K562 (cell line): Measurements from ENCODE around the gene TMEM107. TPM values are rescaled to one million over a fixed set of nuclear protein-coding genes. Genes with fewer than 3 reads are reported as not detected.

ENCODE experiments used
- C11orf30 ChIP-seq: fragments of 450-650 bp; IDR thresholded peaks from 2 replicates; pipeline ENCODE4 v1.6.1; 2016; ENCODE audit warnings: low read depth, mild to moderate bottlenecking
- CXXC5 ChIP-seq: fragments of 250-450 bp; sonication (Bioruptor Pico); IDR thresholded peaks from 2 replicates; pipeline ENCODE4 v1.8.0; 2022; ENCODE audit warnings: inconsistent platforms, mild to moderate bottlenecking, moderate library complexity
- FOXP1 ChIP-seq: sonication (generic); formaldehyde crosslinking; IDR thresholded peaks from 2 replicates; pipeline ENCODE4 v1.8.0; 2022; ENCODE audit warnings: mild to moderate bottlenecking, missing genetic modification reagents
- HEY1 ChIP-seq: fragments of 250-450 bp; sonication (Bioruptor Pico); IDR thresholded peaks from 2 replicates; pipeline ENCODE4 v1.5.0; 2020; ENCODE audit warnings: mild to moderate bottlenecking, moderate library complexity, borderline replicate concordance
- KLF16 ChIP-seq: IDR thresholded peaks from 2 replicates; pipeline ENCODE4 v1.6.1; 2016; ENCODE audit warnings: antibody characterized with exemption
- PHF20 ChIP-seq: fragments of 450-650 bp; IDR thresholded peaks from 2 replicates; pipeline ENCODE4 v1.6.1; 2018; ENCODE audit not compliant: partially characterized antibody
- PHTF2 ChIP-seq: fragments of 250-450 bp; sonication (Bioruptor Pico); IDR thresholded peaks from 2 replicates; pipeline ENCODE4 v1.5.0; 2021; ENCODE audit warnings: mild to moderate bottlenecking
- POLR2G ChIP-seq: fragments of 200-400 bp; formaldehyde crosslinking; IDR thresholded peaks from 2 replicates; pipeline ENCODE4 v1.6.1; 2017; ENCODE audit warnings: low read depth, mild to moderate bottlenecking, antibody characterized with exemption, low read length, moderate library complexity
- TCF3 ChIP-seq: sonication (generic); formaldehyde crosslinking; IDR thresholded peaks from 2 replicates; pipeline ENCODE4 v1.4.0; 2020; ENCODE audit warnings: mild to moderate bottlenecking, missing genetic modification reagents
- U2AF1 ChIP-seq: fragments of 200-400 bp; formaldehyde crosslinking; optimal IDR thresholded peaks from 2 replicates; pipeline ENCODE3; 2017; ENCODE audit warnings: mild to moderate bottlenecking, low read depth, low read length, moderate library complexity
- ZBTB33 ChIP-seq: sonication (generic); formaldehyde crosslinking; IDR thresholded peaks from 2 replicates; pipeline ENCODE4 v1.8.1; 2023; ENCODE audit warnings: mild to moderate bottlenecking, missing genetic modification reagents
- ZEB2 ChIP-seq: fragments of 450-650 bp; IDR thresholded peaks from 2 replicates; pipeline ENCODE4 v1.6.1; 2016
- ZNF140 ChIP-seq: fragments of 250-450 bp; sonication (Bioruptor Pico); IDR thresholded peaks from 2 replicates; pipeline ENCODE4 v1.8.0; 2021; ENCODE audit warnings: moderate library complexity, mild to moderate bottlenecking, inconsistent platforms
- polyA plus RNA-seq, 8 experiments: library from polyadenylated mRNA; depleted of rRNA in 4 of 8; stranded (reverse) in 5 of 8; unstranded in 3 of 8; fragments of >200 nt; fragmentation: Nextera tagmentation in 2 of 8; fragmentation: Illumina TruSeq in 1 of 8; extraction: Ambion mirVana in 2 of 8; extraction: Trizol in 1 of 8; gene quantifications; 2 replicates each; pipeline versions ENCODE4 v1.2.1 to v1.2.3, GENCODE V29; 2011 to 2014; ENCODE audit warnings: inconsistent platforms in 1 of 8, missing spikeins in 1 of 8
- total RNA-seq, 7 experiments: library from RNA; depleted of rRNA in 6 of 7; stranded (reverse); fragments of >200 nt in 6 of 7; fragmentation: Illumina TruSeq in 2 of 7; extraction: Trizol in 2 of 7; gene quantifications; 2 replicates each; pipeline versions ENCODE4 v1.2.1 to v1.2.3, GENCODE V29; 2011 to 2021; ENCODE audit warnings: low replicate concordance in 1 of 7
- TF ChIP-seq, protein P1 (sequence below): fragments of 450-650 bp; IDR thresholded peaks from 2 replicates; pipeline ENCODE4 v1.7.0; 2016; ENCODE audit warnings: borderline replicate concordance
- TF ChIP-seq, protein P2 (sequence below), 2 experiments: fragments of 450-650 bp in 1 of 2; sonication (generic) in 1 of 2; formaldehyde crosslinking in 1 of 2; IDR thresholded peaks; 2 replicates each; pipeline versions ENCODE4 v1.7.1 to v1.9.0; 2016 to 2022; ENCODE audit warnings: inconsistent platforms in 1 of 2, mild to moderate bottlenecking in 1 of 2, missing genetic modification reagents in 1 of 2

Gene TMEM107
- total and polyA plus RNA-seq, 9 of the 15 experiments (the other 6 are each of a cell fraction or from before 2014, with no cell fraction given) = 7.1 to 26.2 (median 16.9) TPM

GRCh38 chr17:8162233-8162996 lies 13.8 kb downstream of the TMEM107 start, which contains the start of gene VAMP2 (continued):
- TF ChIP-seq ZBTB33 (CRISPR knock-in tag) = no peak; the same call in 1 of the 2 replicates
- no peak for TF ChIP-seq C11orf30
- TF ChIP-seq U2AF1 = peak; percentile 18
- TF ChIP-seq CXXC5 (CRISPR knock-in tag) = 0 out of 2 replicates have a peak, but pooled peaks have one; percentile 40
- TF ChIP-seq KLF16 = peak; percentile 90
- TF ChIP-seq ZEB2 = no peak
- TF ChIP-seq ZNF140 (CRISPR knock-in tag) = no peak
- TF ChIP-seq, protein P1, sequence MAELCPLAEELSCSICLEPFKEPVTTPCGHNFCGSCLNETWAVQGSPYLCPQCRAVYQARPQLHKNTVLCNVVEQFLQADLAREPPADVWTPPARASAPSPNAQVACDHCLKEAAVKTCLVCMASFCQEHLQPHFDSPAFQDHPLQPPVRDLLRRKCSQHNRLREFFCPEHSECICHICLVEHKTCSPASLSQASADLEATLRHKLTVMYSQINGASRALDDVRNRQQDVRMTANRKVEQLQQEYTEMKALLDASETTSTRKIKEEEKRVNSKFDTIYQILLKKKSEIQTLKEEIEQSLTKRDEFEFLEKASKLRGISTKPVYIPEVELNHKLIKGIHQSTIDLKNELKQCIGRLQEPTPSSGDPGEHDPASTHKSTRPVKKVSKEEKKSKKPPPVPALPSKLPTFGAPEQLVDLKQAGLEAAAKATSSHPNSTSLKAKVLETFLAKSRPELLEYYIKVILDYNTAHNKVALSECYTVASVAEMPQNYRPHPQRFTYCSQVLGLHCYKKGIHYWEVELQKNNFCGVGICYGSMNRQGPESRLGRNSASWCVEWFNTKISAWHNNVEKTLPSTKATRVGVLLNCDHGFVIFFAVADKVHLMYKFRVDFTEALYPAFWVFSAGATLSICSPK = no peak
- peak; percentile 90 for TF ChIP-seq POLR2G
- TF ChIP-seq PHF20 = no peak
- no peak for TF ChIP-seq HEY1 (CRISPR knock-in tag)
- TF ChIP-seq, protein P2, sequence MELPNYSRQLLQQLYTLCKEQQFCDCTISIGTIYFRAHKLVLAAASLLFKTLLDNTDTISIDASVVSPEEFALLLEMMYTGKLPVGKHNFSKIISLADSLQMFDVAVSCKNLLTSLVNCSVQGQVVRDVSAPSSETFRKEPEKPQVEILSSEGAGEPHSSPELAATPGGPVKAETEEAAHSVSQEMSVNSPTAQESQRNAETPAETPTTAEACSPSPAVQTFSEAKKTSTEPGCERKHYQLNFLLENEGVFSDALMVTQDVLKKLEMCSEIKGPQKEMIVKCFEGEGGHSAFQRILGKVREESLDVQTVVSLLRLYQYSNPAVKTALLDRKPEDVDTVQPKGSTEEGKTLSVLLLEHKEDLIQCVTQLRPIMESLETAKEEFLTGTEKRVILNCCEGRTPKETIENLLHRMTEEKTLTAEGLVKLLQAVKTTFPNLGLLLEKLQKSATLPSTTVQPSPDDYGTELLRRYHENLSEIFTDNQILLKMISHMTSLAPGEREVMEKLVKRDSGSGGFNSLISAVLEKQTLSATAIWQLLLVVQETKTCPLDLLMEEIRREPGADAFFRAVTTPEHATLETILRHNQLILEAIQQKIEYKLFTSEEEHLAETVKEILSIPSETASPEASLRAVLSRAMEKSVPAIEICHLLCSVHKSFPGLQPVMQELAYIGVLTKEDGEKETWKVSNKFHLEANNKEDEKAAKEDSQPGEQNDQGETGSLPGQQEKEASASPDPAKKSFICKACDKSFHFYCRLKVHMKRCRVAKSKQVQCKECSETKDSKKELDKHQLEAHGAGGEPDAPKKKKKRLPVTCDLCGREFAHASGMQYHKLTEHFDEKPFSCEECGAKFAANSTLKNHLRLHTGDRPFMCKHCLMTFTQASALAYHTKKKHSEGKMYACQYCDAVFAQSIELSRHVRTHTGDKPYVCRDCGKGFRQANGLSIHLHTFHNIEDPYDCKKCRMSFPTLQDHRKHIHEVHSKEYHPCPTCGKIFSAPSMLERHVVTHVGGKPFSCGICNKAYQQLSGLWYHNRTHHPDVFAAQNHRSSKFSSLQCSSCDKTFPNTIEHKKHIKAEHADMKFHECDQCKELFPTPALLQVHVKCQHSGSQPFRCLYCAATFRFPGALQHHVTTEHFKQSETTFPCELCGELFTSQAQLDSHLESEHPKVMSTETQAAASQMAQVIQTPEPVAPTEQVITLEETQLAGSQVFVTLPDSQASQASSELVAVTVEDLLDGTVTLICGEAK (IDR thresholded peaks at IDR 0.05) = peak; percentile 52; the same call in 1 of the 2 replicates
- TF ChIP-seq, protein P2 (CRISPR knock-in tag; IDR thresholded peaks at IDR 0.05) = no peak
- TF ChIP-seq FOXP1 = 0 out of 2 replicates have a peak, but pooled peaks have one; percentile 60
- no peak for TF ChIP-seq PHTF2 (CRISPR knock-in tag)
- TF ChIP-seq TCF3 = no peak
